Hepatocyte (in vitro differentiated cells): ENCODE data around the gene TSN.
"Not testable (repeated sequence)": the region's sequence is repeated elsewhere in the genome, so short reads cannot be mapped to it uniquely, and the experiment has no call there.

ENCODE experiments used
- EZH2 ChIP-seq: fragments of 200-600 bp; sonication (generic); IDR thresholded peaks from 2 replicates; pipeline ENCODE4 v1.6.1; 2016; ENCODE audit warnings: antibody characterized with exemption, mild to moderate bottlenecking, borderline replicate concordance
- EZH2phosphoT487 ChIP-seq: fragments of 200-600 bp; sonication (generic); IDR thresholded peaks from one replicate; pipeline ENCODE4 v1.6.1; 2018; ENCODE audit warnings: antibody characterized with exemption, mild to moderate bottlenecking, low read depth, moderate library complexity; ENCODE audit not compliant: unreplicated experiment, severe bottlenecking
- TF ChIP-seq, protein P1 (sequence below): fragments of 200-600 bp; sonication (generic); IDR thresholded peaks from 2 replicates; pipeline ENCODE4 v1.5.1; 2016; ENCODE audit warnings: antibody characterized with exemption, mild to moderate bottlenecking; ENCODE audit not compliant: poor library complexity

DNA sequence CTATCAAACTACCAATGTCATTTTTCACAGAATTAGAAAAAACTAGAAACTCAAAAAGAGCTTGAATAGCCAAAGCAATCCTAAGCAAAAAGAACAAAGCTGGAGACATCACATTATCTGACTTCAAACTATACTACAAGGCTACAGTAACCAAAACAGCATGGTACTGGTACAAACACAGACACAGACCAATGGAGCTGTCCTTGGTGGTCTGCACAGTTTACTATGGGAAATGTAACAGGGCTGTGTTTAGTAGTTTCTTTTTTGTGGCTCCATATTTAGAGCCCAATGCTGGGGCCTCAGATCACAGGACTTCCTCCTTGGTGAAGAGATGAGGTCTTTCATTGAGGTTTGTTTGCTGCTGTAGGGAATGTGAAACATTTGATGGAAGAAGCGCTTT is 61.9 kb downstream of the TSN start:
- TF ChIP-seq, protein P1, sequence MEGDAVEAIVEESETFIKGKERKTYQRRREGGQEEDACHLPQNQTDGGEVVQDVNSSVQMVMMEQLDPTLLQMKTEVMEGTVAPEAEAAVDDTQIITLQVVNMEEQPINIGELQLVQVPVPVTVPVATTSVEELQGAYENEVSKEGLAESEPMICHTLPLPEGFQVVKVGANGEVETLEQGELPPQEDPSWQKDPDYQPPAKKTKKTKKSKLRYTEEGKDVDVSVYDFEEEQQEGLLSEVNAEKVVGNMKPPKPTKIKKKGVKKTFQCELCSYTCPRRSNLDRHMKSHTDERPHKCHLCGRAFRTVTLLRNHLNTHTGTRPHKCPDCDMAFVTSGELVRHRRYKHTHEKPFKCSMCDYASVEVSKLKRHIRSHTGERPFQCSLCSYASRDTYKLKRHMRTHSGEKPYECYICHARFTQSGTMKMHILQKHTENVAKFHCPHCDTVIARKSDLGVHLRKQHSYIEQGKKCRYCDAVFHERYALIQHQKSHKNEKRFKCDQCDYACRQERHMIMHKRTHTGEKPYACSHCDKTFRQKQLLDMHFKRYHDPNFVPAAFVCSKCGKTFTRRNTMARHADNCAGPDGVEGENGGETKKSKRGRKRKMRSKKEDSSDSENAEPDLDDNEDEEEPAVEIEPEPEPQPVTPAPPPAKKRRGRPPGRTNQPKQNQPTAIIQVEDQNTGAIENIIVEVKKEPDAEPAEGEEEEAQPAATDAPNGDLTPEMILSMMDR: not testable (repeated sequence)
- not testable (repeated sequence) for TF ChIP-seq EZH2, EZH2phosphoT487
